Chondrocyte (in vitro differentiated cells): ENCODE measurements around the gene CACNA1C. TPM values are rescaled to one million over a fixed set of nuclear protein-coding genes. Genes with fewer than 3 reads are reported as not detected.

Experiments used
- DNase-seq: peaks from one replicate; pipeline ENCODE4 v3.0.0; 2021; ENCODE audit warnings: mixed read lengths, low spot score
- H3K27ac Mint-ChIP-seq: one replicate; pipeline ENCODE4 v1.8.0; 2021; ENCODE audit warnings: mild to moderate bottlenecking, moderate library complexity, mixed read lengths; ENCODE audit not compliant: unreplicated experiment
- H3K27me3 Mint-ChIP-seq: 2 replicates; pipeline ENCODE4 v1.8.0; 2021; ENCODE audit warnings: low read depth, mixed read lengths
- H3K36me3 Mint-ChIP-seq: 2 replicates; pipeline ENCODE4 v1.8.0; 2021; ENCODE audit warnings: low read depth, mixed read lengths
- H3K4me1 Mint-ChIP-seq: 2 replicates; pipeline ENCODE4 v1.8.0; 2021; ENCODE audit warnings: low read depth, mild to moderate bottlenecking, mixed read lengths
- H3K4me3 Mint-ChIP-seq: one replicate; pipeline ENCODE4 v1.8.0; 2021; ENCODE audit warnings: mild to moderate bottlenecking, moderate library complexity, mixed read lengths; ENCODE audit not compliant: unreplicated experiment
- H3K9me3 Mint-ChIP-seq: 2 replicates; pipeline ENCODE4 v1.8.0; 2021; ENCODE audit warnings: low read depth, mixed read lengths
- CTCF ChIP-seq: fragments of 200-600 bp; sonication (generic); IDR thresholded peaks from 2 replicates; pipeline ENCODE4 v1.5.0; 2021; ENCODE audit warnings: antibody characterized with exemption, mild to moderate bottlenecking, moderate library complexity
- total RNA-seq: library from RNA; stranded (reverse); gene quantifications from 3 replicates; pipeline ENCODE4 v1.2.1, GENCODE V29; 2021

Gene CACNA1C
- total RNA-seq, 1 donor from 2014 or later = 27.0 TPM

- peak overlapping the region; percentile 43 for H3K27ac Mint-ChIP-seq
Measured at GRCh38 chr12:2247596-2247995, 194.8 kb downstream of the CACNA1C start.

DNA sequence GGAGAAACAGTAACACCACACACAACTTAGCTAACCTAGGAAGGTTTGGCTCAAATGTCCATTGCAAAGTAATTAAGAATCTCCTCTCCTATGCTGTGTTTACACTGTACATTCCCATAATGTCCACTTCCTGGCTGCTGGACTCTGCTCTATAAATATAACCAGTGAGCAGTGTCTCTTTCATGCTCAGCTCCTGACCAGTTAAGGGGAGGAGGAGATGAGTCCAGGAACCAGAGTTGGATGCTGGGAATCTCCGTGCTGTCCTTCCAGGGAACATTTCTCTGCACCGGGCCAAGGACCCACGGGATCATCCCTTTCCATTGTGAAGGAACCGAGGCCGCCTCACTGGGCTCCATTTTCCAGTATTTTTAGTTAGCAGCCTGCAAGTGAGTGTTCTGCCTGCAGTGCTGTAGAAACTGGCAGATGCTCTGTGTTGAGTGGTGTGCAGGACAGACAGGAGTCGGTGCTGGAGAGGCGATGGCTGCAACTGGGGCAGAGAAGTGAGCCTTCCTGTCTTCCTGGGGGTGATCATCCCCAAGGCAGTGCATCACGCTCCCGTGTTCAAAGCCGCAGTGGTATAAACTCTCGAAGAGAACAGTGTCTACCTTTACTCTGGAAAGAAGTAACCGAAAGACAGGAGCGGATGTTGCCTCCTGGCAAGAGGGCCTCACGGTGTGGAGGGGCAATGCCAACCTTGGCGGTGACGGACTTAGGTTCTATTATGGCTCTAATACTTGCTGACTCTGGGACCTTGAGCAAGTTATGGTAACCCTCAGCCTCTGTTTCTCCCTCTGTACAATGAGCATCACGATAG is 195.5 kb downstream of the CACNA1C start:
- Mint-ChIP-seq H3K36me3 (no peaks in the 10 kb centered on the region), H3K27me3 (no peaks in the 10 kb centered on the region), H3K4me1 (peaks cover 71% of the 10 kb centered on the region), H3K4me3 (peak overlapping the region; percentile 22), H3K27ac (peak overlapping the region; percentile 81), H3K9me3 (no peaks in the 10 kb centered on the region)
- no peak for TF ChIP-seq CTCF
- DNase-seq = no peak

More at GRCh38 chr12:2247596-2247995, 194.8 kb downstream of the CACNA1C start:
- Mint-ChIP-seq H3K27me3 (no peaks in the 10 kb centered on the region), H3K36me3 (no peaks in the 10 kb centered on the region), H3K9me3 (no peaks in the 10 kb centered on the region), H3K4me1 (peaks cover 75% of the 10 kb centered on the region), H3K4me3 (no peak overlapping the region)
- no peak for TF ChIP-seq CTCF
- DNase-seq = no peak

DNA sequence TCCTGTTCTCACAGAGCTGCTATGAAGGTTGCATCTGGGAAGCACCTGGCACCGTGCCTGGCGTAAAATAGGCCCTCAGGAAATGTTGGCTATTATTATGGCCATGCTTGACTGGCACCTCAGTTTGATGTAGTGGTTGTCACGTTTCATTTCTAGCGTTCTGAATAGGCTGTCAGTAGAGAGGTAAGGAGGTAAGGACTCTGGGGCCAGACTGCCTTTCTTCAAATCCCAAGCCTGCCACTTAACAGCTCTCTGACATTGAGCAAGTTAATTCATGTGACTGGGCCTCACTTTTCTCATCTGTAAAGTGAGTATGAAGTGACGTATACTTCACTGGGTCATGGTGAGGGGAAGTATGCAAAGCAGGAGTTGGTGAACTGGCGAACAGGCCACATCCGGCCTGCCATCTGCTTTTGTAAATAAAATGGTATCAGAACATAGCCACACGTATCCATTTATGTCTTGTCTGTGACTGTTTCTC is 196.2 kb downstream of the CACNA1C start:
- H3K4me1 Mint-ChIP-seq = peaks cover 65% of the 10 kb centered on the region
- H3K27me3 Mint-ChIP-seq = no peaks in the 10 kb centered on the region
- H3K4me3 Mint-ChIP-seq = no peak overlapping the region
- no peak for TF ChIP-seq CTCF
- H3K27ac Mint-ChIP-seq = peak overlapping the region; percentile 5
- no peak for DNase-seq
- H3K9me3 Mint-ChIP-seq = no peaks in the 10 kb centered on the region
- H3K36me3 Mint-ChIP-seq = no peaks in the 10 kb centered on the region

DNA sequence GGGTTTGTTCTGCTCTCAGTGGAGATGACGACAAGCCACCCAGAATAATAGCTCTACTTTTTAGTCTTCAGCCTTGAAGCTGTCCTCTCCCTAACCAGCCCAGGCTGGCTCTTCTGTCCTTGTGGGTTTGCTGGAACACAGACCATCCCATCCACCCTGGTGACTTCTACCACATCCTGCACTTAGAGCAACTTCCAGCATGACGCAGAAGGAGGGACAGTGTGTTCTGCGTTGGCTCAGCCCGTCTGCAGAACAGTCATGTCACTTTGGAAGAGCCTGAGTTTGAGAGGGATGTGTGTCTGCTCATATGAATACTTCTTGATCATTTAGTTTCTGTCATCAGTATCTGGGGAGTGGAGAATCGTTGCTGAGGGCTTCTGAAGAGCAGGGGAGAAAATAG is 198.0 kb downstream of the CACNA1C start:
- no peak for DNase-seq
- no peak for TF ChIP-seq CTCF
- no peak overlapping the region for H3K4me3 Mint-ChIP-seq
- H3K4me1 Mint-ChIP-seq = peaks cover 50% of the 10 kb centered on the region
- H3K27ac Mint-ChIP-seq = peak overlapping the region; percentile 10
- no peaks in the 10 kb centered on the region for H3K9me3 Mint-ChIP-seq
- H3K36me3 Mint-ChIP-seq = peaks cover 1% of the 10 kb centered on the region
- no peaks in the 10 kb centered on the region for H3K27me3 Mint-ChIP-seq

GRCh38 chr12:2251526-2252209 is 198.9 kb downstream of the CACNA1C start:
- no peak for DNase-seq
- Mint-ChIP-seq H3K27ac (no peak overlapping the region), H3K27me3 (no peaks in the 10 kb centered on the region), H3K4me3 (no peak overlapping the region), H3K9me3 (no peaks in the 10 kb centered on the region), H3K36me3 (peaks cover 1% of the 10 kb centered on the region), H3K4me1 (peaks cover 53% of the 10 kb centered on the region)
- TF ChIP-seq CTCF = no peak
